GM19455 (cell line): ENCODE data around the gene DUSP14.

Source experiments
- ATAC-seq: cut with Tn5 transposase; IDR thresholded peaks from one replicate; pipeline ENCODE4 v1.9.1; 2021; ENCODE audit not compliant: unreplicated experiment

The DUSP14 gene

DNA sequence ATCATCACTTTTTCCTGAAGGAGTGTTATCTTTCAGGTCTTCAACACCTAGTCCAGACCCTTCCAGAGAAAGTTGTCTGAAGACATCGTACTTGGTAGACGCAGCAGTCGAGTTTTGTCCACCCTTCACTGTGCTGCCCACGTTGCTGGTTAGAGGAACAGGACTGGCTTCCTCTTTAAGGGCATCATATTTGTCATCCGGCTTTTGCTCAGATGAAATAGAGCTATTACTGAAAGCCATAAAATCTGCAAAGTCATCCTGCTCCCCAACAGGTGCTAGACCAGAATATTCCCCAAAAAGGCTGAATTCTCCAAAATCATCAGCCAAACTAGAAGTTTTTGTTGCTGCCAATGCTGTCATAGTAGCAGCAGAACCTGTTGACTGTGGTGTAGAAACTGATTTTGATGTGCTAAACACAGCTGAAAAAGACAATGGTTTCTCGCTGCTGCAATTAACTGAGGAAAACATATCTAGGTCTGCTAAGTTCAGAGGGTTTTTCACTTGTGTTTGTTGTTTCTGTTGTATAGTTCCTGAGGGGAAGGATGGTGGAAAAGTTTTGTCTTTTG, 63.8 kb downstream of the DUSP14 start:
- no peak for ATAC-seq

- no peak for ATAC-seq
Measured at GRCh38 chr17:37555386-37555785, 65.7 kb downstream of the DUSP14 start.

- no peak for ATAC-seq
Measured at GRCh38 chr17:37557482-37557881, 67.8 kb downstream of the DUSP14 start.

DNA sequence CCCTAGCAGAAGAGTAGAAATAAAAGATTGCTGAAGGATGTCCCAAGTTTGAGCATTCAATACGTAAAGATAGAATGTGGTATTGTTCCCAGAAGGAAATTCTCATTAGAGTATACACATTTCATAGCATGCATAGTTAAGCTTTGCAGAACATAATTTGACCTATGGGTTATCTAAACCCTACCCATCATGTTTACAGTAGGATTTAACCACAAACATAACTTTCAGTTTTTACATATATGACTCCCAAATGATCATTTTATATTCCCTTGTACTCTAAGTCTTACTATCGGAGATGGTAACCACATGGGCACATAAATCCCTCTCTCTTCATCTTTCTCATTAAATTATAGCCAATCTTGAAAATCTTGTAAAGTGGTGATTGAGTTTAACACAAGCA, 68.6 kb downstream of the DUSP14 start:
- no peak for ATAC-seq

- ATAC-seq: no peak
Measured at GRCh38 chr17:37562016-37562745, 72.5 kb downstream of the DUSP14 start.
